ENCODE data around the gene SCAMP2.

The SCAMP2 gene

DNA sequence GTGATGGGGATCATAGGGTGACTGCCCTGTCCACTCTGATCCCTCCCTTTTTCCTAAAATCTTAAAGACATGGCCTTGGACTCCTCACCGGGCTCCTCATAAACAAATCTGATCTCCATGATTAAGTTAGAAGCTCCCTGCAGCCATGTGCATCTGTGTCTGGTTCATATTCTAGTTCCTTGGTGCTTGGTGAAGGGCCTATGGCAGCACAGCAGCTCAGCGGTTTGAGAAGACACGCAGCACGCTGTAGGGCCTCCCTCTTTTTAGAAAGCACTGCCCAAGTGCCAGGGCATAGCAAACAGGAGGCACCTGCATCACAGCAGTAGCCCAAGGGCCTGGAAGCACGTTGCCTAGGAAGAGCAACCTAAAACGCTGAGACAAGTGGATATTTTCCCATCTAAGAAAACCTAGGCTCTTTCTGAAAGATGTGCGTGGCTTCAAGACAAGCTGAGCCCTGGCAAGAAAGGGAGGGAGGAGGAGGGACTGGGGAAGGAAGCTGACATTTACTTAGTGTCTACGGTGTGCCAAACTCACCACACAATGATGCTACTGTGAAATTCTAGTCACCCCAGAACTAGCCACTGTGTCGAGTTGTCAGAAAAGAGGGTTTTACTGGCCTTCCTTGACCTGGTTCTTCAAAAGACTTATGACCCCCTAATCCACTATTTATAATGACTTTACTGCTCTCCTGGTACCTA lies 15.3 kb downstream of the SCAMP2 start:
- no peak for DNase-seq

DNA sequence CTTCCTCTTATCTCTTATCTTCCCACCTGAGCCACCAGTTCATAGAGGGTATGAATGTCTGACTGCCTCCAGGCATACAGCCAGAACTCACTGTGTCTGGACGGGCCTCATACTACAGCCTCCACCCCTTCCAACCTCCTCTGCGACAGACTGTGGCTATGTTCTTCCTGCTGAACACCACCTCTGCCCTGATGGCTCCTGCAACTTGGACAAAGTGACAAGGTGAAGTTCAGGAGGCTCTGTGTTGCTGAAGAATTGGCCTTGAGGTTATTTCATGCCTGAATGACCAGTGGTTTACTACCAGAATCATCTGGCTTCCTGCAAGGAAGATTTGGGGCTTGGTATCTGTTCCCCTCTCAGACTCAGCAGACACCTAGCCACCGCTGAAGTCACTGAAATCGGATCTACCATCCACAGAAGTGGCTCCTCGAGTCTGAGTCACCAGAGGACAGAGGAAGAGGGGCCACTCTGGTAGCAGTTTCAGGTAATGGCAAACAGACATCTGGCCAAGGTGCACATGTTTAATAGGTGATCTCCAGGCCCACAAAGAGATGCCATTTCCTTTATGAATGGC lies 16.0 kb downstream of the SCAMP2 start:
- no peak for DNase-seq

- DNase-seq, result no peak
Observed at GRCh38 chr15:74856537-74856936, 16.6 kb downstream of the SCAMP2 start.

- DNase-seq, result no peak
Observed at GRCh38 chr15:74855857-74856256, 17.3 kb downstream of the SCAMP2 start.

GRCh38 chr15:74854453-74855022 lies 18.6 kb downstream of the SCAMP2 start:
- DNase-seq, result no peak

GRCh38 chr15:74851960-74852359 lies 21.2 kb downstream of the SCAMP2 start:
- no peak for DNase-seq

- DNase-seq, result no peak
Observed at GRCh38 chr15:74850393-74850792, 22.8 kb downstream of the SCAMP2 start.

GRCh38 chr15:74847432-74847831 lies 25.7 kb downstream of the SCAMP2 start:
- no peak for DNase-seq

DNA sequence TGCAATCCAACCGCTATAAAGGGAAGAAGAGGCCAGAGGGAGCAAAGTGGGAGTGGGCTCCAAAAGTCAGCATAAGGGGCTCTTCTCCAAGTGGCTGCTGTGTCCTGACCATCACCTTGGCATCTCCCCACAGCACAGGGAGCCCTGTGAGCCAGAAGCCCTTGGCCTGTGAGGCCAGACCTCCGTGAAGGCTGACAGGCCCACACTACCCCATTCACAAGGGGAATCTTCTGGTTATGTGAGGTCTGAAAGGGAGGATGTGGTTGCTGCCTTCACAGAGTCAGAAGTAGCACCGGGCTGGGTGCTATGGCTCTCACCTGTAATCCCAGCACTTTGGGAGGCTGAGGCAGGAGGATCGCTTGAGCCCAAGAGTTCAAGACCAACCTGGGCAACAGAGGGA lies 27.6 kb downstream of the SCAMP2 start:
- no peak for DNase-seq

GRCh38 chr15:74845208-74845568 lies 28.0 kb downstream of the SCAMP2 start:
- no peak for DNase-seq

DNA sequence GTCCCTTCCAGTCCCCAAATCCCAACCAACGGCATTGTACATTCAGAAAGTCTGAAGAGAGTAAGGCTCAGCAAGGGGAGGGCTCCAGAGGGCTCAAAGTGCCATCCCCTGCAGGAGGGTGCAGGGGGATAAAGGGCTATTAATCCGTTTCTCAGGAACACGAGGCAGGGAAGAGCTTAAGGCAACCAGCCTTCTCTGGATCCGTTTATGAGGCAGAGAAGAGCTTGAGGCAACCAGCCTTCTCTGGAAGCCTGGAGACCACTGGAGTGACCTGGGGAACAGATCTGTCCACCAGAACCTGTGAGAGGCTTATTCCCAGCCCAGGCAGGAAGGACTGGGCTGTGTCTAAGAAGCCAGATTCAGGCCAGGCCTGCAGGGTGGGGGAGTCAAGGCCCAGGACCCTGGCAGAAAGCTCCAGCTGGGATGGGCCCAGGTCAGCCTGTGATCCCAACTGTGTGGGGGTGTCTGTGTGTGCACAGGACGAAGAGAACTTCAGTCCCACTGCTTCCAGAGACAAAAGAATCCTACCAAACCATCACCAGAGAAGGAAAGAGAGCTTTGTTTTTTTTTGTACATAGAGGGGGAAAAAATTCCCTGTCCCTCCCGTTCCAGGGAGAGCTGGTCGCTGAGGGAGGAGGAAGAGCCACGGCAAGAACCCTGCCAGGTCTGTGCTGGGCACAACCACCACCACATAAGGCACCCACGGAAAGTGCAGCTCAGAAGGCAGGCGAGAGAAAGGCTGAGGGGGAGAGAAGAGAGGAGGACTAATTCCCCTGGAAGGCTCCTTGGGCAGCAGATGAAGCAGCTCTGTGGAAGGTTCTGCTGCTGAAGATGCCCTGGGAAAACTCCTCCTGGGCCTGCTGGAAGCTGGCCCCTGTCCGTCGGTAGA lies 28.6 kb downstream of the SCAMP2 start:
- DNase-seq, result no peak

DNA sequence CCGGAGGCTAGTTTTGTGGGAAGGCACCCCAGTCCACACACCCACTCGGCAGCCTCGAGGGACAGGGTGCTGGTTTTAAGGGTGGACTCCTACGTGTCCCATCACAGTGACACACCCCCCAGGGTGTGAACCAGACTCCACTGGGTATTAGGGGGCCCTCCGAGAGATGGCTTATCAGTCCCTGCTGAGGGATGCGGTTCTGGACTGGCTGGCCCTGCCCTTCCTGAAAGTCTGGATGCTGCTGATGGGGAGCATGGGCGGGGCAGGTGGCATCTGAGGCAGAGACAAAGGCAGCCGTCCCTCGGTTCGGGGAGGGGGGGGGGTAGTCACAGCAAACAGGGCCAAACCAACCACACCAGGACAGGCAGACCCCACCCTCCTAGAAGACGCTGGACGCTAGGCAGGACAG lies 29.3 kb downstream of the SCAMP2 start:
- no peak for DNase-seq

GRCh38 chr15:74843445-74843828 lies 29.7 kb downstream of the SCAMP2 start:
- no peak for DNase-seq

DNA sequence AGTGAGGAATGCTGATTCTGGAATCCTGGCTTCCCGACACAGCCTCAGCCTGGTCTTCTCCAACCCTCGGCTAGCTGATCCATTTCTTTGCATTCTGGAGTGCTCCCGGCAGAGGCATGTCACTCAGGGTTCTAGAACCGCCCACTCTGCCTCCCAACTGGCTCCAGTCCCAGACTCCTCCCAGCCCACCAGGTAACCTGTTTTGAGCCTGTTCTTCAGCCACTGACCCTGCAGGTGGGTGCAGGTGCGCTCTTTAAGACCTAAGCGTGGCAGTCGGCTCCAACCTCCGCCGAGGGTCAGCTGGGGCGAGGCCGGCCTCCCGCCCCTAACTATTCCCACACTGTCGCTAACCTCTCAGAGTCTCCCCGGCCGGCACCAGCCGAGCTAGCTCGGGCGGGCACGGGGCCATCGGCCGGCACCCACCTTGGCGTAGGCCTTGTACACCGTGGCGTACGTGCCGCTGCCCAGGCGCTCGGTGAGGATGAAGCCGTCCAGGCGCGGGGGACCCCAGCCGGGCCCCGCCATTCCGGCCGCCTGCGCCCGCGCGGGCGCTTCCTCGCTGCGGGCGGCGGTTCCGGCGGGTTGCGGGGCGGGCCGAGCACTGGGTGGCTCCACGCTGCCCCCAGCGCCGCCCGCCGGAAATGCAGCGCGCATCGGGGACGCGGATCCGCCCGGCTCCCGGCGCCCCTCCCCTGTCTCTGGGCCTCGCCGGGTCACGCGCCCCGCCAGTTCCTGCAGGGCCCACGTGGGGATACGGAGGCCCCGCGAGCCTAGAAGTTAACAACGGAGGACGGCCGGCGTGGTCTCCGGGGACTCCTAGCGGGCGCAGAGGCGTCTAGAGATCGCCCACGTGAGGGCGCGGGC lies 30.4 kb downstream of the SCAMP2 start, which contains the start of gene ULK3:
Gene ULK3 (minus strand): TSS at position 576 of the 864 bp plus-strand sequence. CDS start 51 bp downstream, at position 525.
- peak; percentile 96 for DNase-seq

DNA sequence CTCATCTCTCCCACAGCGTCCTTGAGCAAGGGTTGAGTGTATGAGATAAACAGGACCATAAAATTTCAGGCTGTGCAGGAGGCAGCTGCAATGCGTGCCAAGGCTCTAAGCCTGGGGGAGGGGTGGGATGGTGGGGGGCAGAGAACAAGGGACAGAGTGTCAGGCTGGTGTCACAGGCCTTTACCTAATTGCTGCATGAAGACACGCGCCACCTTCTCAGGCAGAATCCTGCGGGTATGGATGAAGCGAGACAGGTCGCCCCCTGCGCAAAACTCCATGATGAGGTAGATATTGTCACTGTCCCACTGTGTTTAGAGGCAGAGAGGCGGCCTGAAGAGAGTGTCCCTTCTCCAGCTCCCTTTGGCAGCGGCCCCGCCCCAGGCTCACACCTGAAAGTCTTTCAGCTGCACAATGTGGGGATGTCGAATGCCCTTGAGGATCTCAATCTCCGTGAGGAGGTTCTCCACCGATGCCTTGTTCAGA lies 31.2 kb downstream of the SCAMP2 start:
- DNase-seq, result no peak

DNA sequence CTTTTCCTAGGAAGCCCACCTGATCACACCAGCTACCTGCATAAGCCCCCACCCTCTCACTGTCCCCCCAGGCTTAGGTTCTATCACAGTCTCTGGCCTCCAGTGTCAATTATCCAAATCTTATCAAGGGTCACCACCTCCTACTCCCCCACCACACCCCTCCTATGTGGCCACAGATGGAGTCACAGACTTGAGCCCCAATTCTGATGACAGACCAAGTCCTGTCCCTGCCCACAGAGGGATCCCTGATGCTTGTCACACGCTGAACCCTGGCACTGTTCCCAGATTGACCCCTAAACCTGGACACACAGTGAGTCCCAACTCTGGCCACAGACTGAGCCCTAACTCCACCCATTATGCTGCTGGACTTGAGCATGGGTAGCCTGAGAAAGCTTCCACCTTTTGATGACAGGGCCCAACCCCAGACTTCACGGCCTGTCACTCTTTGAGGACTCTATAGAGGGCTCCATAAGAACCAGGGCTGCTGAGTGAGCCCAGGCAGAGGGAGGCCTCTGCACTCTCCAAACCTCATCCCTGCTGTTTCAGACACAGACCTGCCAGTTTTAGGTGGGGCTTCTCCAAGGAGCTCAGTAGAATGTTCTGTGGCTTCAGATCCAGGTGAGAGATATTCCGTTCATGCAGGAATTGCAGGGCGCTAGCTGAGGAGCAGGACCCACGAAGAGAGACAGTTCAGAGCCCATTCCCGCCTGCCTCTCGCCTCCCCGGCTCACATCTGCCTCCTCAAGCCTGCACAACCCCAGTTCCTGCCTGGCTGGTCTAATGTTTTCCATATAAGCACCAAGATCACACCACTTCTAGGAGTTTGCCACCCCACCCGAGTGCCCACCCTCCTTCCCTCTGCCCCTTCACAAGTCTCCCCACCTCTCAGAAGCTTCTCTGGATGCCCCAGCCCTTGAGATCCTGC lies 32.1 kb downstream of the SCAMP2 start:
- no peak for DNase-seq

DNA sequence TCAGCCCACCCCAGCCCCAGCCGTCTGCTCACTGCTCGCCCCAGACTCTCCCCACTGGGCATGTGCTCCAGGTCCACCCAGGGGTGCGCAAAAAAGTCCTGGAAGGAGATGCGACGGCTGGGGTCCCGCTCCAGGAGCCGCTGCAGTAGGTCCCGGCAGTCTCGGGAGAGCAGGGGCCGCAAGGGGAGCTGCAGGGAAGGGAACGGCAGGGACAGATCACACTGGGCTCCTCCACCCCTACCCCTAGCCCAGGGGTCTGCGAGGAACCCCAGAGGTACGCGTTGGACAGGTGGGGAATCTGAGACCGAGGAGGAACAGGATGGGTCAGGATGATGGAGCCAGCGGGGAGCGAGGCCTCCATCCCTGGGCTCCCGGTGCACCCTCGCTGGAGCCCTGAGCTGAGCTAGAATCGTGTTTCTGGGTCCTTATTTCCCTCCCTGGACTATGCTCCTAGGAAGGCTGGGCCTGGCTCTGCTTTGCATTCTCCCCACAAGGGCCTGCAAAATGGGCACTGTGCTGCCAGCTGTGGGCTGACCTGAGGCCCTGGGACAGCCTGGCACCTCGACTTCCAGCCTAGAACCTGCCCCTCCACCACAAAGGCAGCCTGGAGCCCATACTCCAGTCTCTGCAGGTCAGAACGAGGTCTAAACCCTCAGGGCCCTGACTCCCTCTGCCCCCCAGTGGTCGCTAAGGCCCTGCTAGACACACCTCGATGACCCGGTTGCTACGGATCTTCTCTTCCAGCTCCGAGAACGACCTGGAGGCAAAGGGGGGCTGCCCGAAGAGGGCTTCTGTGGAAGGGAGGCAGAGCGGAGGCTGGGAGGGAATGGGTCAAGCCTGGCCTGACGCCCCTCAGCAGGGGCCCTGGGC lies 33.4 kb downstream of the SCAMP2 start:
- no peak for DNase-seq

DNA sequence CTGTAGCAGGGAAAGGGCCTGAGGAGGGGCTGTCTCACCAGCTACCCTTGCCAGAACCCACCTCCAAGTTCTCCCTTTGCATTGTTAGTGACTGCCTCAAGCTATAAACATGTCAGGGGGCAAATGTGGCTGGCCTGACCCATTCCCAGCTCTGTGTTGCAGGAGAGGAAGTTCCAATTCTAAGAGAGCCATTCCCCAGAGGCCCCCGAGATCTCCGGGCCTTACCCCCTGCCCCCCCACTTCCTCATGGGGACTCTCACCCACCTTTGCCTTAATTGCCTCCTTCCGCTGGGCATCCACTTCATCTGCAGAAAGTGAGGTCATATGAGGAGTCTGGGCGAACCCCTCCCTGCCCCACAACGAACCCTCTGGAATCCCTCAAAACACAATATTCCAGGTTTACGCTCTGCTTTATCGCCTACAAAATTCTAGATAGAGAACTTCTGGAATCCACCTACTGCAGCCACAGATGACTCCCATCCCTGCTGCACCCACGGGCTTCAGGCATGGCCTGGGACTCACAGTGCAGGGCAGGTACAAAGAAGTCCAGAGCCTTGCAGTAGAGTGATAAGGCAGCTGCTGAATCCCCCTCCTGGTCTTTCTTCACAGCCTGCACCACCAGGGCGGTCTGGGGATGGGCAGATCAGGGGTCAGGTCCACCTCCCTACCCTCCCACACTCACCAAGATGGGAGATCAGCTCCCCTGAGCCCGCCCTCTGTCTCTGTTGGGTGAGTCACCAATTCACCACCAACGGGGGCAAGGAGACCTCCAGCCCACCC lies 34.2 kb downstream of the SCAMP2 start:
- no peak for DNase-seq

DNA sequence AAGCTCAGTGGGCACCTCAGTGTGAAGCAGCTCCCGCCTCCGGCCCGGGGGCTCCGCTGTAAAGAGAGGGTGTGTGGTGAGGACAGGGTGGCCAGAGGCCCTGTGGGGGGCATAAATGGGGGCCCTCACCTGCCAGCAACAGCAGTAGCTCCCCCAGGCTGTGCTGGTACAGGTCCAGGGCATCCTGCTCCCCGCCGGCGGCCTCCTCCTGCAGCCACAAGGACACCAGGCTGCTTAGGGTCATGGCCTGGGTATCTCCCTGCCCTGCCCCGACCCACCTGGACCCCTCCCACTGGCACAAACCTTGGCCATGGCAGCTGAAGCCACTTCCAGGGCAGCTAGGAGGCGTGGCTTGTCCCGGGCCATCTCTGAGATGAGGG lies 35.0 kb downstream of the SCAMP2 start:
- DNase-seq, result no peak
